NB4 (cell line): ENCODE results near the gene LMNTD2.

Experiments used
- POLR2A ChIP-seq: IDR thresholded peaks from 2 replicates; pipeline ENCODE4 v1.6.1; 2011; ENCODE audit warnings: mild to moderate bottlenecking; ENCODE audit not compliant: insufficient read length; ENCODE audit errors: extremely low read depth
- TF ChIP-seq, protein P1 (sequence below): IDR thresholded peaks from one replicate; pipeline ENCODE4 v1.5.1; 2012; ENCODE audit warnings: low read depth, low read length

GRCh38 chr11:568306-569157, 8.0 kb upstream of the LMNTD2 start:
- TF ChIP-seq, protein P1, sequence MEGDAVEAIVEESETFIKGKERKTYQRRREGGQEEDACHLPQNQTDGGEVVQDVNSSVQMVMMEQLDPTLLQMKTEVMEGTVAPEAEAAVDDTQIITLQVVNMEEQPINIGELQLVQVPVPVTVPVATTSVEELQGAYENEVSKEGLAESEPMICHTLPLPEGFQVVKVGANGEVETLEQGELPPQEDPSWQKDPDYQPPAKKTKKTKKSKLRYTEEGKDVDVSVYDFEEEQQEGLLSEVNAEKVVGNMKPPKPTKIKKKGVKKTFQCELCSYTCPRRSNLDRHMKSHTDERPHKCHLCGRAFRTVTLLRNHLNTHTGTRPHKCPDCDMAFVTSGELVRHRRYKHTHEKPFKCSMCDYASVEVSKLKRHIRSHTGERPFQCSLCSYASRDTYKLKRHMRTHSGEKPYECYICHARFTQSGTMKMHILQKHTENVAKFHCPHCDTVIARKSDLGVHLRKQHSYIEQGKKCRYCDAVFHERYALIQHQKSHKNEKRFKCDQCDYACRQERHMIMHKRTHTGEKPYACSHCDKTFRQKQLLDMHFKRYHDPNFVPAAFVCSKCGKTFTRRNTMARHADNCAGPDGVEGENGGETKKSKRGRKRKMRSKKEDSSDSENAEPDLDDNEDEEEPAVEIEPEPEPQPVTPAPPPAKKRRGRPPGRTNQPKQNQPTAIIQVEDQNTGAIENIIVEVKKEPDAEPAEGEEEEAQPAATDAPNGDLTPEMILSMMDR = no peak
- TF ChIP-seq POLR2A = no peak
